ENCODE data around the gene NXN.

NXN gene

DNA sequence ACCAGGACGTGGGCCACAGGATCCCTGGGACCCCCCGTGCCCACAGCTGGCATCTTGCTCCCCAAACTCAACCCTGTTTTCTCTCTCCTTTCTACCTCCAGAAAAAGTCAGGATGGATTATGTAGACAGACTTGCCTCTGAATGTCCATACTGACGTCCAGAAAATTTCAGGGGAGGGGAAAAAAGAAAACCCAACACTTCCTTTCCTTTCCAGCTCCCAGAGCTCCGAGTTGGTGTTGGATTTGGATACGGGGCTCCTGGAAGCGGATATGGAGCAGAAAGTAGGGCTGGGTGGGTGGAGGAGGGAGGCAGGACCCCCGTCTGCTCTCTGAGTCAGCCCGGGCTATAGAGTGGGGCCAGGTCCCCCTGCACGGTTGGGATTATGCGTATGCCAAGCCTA lies 127.2 kb downstream of the NXN start:
- H3K27ac ChIP-seq: no peak overlapping the region
- no peak for TF ChIP-seq ZFX (IDR thresholded peaks at IDR 0.05)
- TF ChIP-seq CTCF (conservative IDR thresholded peaks at IDR 0.05): no peak

DNA sequence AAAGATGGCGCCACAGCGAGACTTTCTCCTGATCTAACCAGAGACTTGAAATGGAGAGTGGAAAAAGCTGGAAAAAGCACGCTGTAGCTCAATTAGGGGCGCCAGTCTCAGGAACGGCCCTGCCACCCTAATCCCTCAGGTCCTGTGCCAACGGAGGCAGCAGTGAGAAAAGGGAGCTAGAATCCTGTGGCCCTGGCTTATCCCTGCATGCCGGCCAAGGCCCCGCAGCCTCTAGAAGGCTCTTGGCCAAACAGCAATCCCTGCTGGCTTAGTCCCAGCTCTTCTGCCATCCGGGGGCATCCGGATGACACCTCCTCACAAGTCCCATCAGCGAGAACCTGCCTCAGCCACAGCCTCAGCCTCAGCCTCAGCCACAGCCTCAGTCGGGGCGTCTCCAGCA lies 127.7 kb downstream of the NXN start:
- no peak overlapping the region for H3K27ac ChIP-seq
- no peak for TF ChIP-seq CTCF (conservative IDR thresholded peaks at IDR 0.05)
- no peak for TF ChIP-seq ZFX (IDR thresholded peaks at IDR 0.05)

- no peak for TF ChIP-seq ZFX (IDR thresholded peaks at IDR 0.05)
- TF ChIP-seq CTCF (conservative IDR thresholded peaks at IDR 0.05): no peak
- H3K27ac ChIP-seq: no peak overlapping the region
Observed at GRCh38 chr17:850851-851763, 128.5 kb downstream of the NXN start.

DNA sequence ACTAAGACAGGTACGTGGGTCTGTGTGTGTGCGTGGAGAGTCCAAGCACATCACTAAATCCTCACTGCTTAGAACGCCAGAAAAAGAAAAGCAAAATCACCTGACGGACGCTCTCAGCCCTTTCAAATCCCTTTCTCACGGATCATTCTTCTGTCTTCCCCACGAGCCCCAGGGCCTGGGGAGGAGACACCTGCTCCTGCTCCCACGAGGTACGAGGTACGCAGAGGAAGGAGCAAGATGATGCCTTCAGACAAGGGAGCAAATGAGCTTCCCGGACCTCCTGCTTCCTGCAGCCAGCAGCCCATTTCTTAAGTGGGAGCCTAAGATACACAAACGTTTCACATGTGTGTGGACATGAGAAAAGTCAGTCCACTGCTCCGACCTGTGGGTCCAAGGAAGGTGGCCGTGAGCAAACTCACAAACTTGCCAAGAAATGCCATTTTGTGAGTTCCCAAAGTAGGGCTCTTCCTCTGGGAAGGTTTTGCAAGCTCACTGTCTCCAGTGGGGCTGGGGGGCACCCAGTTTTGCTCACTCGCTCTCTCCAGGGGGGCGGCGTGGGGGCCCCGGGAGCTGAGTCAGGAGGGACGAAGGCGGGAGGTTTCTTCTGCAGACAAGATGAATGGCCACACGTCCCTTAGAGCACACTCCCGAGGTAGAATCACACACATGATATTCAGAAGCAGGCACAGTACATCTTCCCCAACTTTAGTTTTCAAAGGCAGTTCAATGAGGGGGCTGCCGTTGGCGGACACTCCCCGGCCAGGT lies 129.3 kb downstream of the NXN start:
- no peak for TF ChIP-seq ZFX (IDR thresholded peaks at IDR 0.05)
- TF ChIP-seq CTCF (conservative IDR thresholded peaks at IDR 0.05): no peak
- H3K27ac ChIP-seq: no peak overlapping the region

GRCh38 chr17:848402-848801 lies 131.2 kb downstream of the NXN start:
- H3K27ac ChIP-seq: no peak overlapping the region
- TF ChIP-seq ZFX (IDR thresholded peaks at IDR 0.05) (no peak), CTCF (conservative IDR thresholded peaks at IDR 0.05) (no peak)

- H3K27ac ChIP-seq: no peak overlapping the region
- TF ChIP-seq CTCF (conservative IDR thresholded peaks at IDR 0.05): no peak
- no peak for TF ChIP-seq ZFX (IDR thresholded peaks at IDR 0.05)
Observed at GRCh38 chr17:846901-847843, 132.4 kb downstream of the NXN start.

All from C4-2B (cell line).